OCI-LY7 (cell line): Measurements from ENCODE around the gene ADSS2.

ENCODE experiments used
- CTCF ChIP-seq: fragments of 200-600 bp; sonication (generic); conservative IDR thresholded peaks from 2 replicates; pipeline ENCODE4 v1.5.1; 2014; ENCODE audit warnings: mild to moderate bottlenecking, antibody characterized with exemption, low read length, moderate library complexity, mixed read lengths
- EZH2phosphoT487 ChIP-seq: fragments of 200-600 bp; sonication (generic); IDR thresholded peaks from 2 replicates; pipeline ENCODE4 v1.6.1; 2018; ENCODE audit warnings: low read depth, borderline replicate concordance, mild to moderate bottlenecking, mixed run types, antibody characterized with exemption, low read length, moderate library complexity, mixed read lengths

GRCh38 chr1:244412176-244412575 is 39.5 kb downstream of the ADSS2 start:
- TF ChIP-seq CTCF (no peak), EZH2phosphoT487 (no peak)
